AG04449 (cell line): ENCODE measurements around the gene DDTL.
"Not testable (repeated sequence)": the region's sequence is repeated elsewhere in the genome, so short reads cannot be mapped to it uniquely, and the experiment has no call there.

Experiments used
- CTCF ChIA-PET: fragments of 350-600 bp; formaldehyde crosslinking; extraction: SDS; loops from one replicate; lab custom pipeline; 2021; ENCODE audit warnings: antibody characterized with exemption; lab: Yijun Ruan, JAX
- POLR2A ChIA-PET: fragments of 400-600, 350-600 bp; formaldehyde crosslinking; extraction: SDS; loops from one replicate; lab custom pipeline; 2020; ENCODE audit warnings: antibody characterized with exemption, inconsistent platforms; lab: Yijun Ruan, JAX
- DNase-seq: peaks from one replicate; pipeline ENCODE4 v3.0.0-alpha.2; 2010; ENCODE audit warnings: low read depth, low spot score
- H3K4me3 ChIP-seq: 2 replicates; pipeline ENCODE4 v1.5.1; 2011; ENCODE audit warnings: low read depth, mild to moderate bottlenecking, control low read depth, low read length
- TF ChIP-seq, protein P1 (sequence below): IDR thresholded peaks from one replicate; pipeline ENCODE4 v1.5.1; 2011; ENCODE audit warnings: mild to moderate bottlenecking, moderate library complexity, low read length, control low read depth, inconsistent platforms; ENCODE audit not compliant: insufficient read depth; ENCODE audit errors: missing control alignments

Gene DDTL

DNA sequence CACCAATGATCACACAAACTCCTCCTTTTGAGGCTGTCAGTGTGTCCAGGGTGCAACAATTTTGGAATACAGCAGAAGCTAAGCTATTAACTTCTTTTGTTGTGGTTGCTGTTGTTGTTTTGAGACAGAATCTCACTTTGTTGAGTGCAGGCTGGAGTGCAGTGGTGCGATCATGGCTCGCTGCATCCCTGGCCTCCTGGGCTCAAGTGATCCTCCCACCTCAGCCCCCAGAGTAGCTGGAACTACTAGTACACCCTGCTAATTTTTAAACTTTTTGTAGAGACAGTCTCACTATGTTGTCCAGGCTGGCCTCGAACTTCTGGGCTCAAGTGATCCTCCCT lies 27.7 kb upstream of the DDTL start:
- DNase-seq = no peak
- POLR2A ChIA-PET = no interaction called here
- CTCF ChIA-PET = interaction anchor here (1.1 to 1.3 kb wide), 2 partner anchors 9 to 20 kb away, joined by 3 to 6 read pairs; no protein-coding TSS in a partner anchor
- TF ChIP-seq, protein P1, sequence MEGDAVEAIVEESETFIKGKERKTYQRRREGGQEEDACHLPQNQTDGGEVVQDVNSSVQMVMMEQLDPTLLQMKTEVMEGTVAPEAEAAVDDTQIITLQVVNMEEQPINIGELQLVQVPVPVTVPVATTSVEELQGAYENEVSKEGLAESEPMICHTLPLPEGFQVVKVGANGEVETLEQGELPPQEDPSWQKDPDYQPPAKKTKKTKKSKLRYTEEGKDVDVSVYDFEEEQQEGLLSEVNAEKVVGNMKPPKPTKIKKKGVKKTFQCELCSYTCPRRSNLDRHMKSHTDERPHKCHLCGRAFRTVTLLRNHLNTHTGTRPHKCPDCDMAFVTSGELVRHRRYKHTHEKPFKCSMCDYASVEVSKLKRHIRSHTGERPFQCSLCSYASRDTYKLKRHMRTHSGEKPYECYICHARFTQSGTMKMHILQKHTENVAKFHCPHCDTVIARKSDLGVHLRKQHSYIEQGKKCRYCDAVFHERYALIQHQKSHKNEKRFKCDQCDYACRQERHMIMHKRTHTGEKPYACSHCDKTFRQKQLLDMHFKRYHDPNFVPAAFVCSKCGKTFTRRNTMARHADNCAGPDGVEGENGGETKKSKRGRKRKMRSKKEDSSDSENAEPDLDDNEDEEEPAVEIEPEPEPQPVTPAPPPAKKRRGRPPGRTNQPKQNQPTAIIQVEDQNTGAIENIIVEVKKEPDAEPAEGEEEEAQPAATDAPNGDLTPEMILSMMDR = no peak
- no peak overlapping the region for H3K4me3 ChIP-seq

DNA sequence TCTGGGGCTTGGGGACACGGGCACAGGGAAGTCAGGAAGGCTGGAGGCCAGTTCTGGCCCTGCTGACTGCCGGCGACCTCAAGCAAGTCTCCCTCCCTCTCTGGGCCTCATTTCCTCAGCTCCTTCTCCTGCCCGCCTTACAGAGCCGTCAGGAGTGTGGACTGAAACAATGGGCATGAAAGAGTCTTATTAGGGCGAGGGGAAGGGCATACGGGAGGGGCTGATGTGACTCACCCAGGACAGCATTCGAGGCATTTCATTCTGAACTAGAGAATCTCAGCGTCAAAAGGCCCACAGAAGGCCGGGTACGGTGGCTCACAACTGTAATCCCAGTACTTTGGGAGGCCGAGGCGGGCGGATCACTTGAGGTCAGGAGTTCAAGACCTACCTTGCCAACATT lies 26.5 kb upstream of the DDTL start:
- DNase-seq, POLR2A ChIA-PET, H3K4me3 ChIP-seq, CTCF ChIA-PET: not testable (repeated sequence)

DNA sequence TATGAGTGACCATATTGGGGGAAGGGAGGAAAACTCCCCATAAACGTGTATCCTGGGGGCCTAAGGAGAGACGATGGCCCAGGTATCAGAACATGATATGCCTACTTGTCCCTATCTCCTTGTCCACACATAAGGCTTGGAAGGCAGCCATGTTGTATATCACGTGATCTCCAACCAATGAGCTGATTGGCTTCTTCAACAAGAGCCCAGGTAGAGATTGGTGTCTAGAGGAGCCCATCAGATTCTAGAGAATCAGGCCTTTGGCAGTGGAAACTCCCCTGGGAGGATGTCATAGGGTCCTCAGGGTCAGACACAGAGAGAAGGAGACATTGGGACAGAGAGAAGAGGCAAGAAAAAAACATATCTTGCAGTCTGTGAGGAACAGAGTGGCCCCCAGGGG lies 19.3 kb upstream of the DDTL start:
- POLR2A ChIA-PET = not testable (repeated sequence)

DNA sequence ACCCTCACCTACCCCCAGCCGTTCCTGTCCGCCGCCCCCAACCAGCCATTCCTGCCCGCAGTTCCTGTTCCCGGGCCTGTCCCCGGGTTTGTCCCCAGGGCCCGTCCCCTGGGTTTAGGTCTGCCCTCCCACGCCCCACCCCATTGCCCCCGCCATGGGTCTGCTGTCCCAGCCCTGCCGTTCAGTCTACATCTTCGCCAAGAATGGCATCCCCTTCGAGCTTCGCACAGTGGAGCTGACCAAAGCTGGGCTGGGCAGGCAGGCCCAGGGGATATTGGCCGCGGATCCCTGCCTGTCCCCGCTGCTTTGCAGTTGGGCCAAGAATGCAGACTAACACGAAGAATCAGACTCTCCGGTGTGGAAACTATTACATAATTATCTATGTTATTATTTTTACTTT lies 16.9 kb upstream of the DDTL start:
- H3K4me3 ChIP-seq, DNase-seq, POLR2A ChIA-PET, CTCF ChIA-PET: not testable (repeated sequence)

More for the DNA sequence above, 19.3 kb upstream of the DDTL start:
- H3K4me3 ChIP-seq, DNase-seq: not testable (repeated sequence)
- CTCF ChIA-PET = interaction anchor here (1.8 kb wide), 1 partner anchor 9 kb away, joined by 4 read pairs; no protein-coding TSS in a partner anchor

DNA sequence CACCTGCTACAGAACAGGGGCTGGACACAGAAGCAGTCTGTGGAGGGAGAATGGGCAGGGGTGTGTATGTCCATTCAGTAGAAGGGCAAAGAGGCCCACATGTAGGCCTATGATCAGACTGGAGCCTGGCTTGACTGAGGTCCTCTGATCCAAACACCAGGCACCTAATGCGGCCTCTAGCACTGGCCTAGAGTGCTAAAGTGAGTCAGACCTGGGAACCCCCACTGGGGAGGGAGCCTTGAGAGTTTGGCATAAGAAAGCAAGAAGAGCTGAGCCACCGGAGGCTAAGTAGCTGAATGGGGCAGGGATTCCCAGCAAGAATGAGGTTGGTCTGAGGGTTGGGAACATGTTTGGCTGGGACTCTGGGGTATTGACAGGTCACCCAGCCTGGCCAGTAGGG lies 15.3 kb upstream of the DDTL start:
- DNase-seq, H3K4me3 ChIP-seq, POLR2A ChIA-PET, CTCF ChIA-PET: not testable (repeated sequence)

DNA sequence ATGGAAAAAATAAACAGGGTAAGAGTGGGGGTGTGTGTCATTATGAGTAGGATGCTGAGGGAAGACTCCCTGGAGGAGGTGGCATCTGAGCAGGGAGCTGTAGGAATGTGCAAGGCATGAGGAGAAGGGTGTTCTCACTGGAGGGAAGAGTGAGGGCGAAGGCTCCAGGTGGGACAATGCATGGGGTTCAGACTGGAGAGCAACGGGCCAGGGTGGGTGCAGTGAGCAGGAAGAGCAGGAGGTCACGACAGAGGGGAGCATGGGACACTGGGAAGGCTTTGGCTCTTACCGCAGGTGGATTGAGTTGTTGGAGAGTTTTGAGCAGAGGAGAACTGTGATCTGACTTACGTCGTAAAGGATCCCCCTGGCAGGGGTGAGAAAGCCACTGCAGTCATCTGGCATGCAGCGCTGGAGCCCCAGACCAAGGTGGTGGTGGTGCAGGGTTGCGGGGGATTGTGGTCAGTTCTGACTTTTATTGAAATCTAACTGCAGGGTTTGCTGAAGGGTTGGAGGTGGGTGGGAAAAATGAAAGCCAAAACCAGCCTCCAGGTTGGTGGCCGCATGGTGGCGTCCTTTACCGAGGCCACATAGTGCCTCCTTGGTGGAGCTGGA lies 13.8 kb upstream of the DDTL start:
- DNase-seq, H3K4me3 ChIP-seq, CTCF ChIA-PET, POLR2A ChIA-PET: not testable (repeated sequence)

DNA sequence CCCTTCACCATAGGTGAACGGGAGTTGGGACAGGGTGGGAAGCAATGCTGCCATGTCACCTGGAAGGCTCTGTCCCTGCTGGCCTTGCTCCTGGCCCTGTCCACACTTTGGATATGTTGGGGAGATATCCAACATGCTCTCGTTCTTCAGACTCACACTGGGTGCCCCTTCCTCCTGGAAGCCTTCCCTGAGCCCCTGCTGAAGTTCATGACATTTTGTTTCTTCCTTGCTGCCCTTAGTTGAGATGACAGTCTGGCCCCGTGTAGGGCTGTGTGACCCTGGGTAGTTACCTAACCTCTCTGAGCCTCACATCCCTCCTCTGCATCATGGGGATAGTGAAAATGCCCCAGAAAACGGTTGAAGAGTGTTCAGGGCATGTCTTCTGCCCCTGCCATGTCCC lies 13.2 kb upstream of the DDTL start:
- DNase-seq, CTCF ChIA-PET, H3K4me3 ChIP-seq, POLR2A ChIA-PET: not testable (repeated sequence)

DNA sequence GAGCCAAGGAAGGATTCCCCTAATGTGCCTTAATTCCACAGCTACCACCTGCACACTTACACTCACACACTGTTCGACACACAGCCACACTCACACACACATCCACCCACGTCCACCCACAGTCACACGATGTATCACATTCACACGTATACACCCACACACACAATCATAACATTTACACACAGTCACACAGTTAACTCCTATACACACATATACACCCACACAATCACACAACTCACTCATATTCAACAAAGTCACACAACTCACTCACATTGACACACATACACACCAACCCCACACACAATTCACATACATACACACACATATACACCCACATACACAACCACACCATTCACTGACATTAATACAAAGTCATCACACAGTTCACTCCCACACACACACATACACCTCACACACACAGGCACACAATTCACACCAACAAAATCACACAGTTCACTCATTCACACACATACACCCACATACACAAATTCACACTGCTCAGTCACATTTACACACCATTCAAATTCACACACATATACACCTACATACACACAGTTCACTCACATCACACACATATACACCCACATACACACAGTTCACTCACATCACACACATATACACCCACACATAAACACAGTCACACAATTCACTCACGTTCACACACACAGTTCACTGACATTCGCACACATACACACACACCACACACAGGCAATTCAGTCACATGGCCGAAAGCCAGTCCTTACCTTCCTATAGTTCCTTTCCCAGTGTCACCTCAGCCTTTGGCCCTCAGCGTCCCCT lies 12.3 kb upstream of the DDTL start:
- POLR2A ChIA-PET, DNase-seq, H3K4me3 ChIP-seq, CTCF ChIA-PET: not testable (repeated sequence)

DNA sequence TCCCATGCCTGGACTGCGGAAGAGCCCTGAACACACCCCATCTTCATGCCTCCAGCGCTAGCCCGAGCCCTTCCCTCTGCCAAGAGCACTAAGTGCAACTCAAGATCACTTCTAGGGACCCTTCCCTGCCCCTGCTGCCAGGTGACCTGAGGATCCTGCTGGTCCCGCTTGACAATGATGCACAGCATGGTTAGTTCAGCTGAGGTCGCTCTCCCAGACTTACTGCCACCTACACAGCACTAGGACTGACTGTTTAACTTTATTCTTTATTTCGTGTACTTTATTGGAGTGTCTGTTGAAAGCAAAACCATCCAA lies 11.7 kb upstream of the DDTL start:
- H3K4me3 ChIP-seq, DNase-seq, CTCF ChIA-PET, POLR2A ChIA-PET: not testable (repeated sequence)

DNA sequence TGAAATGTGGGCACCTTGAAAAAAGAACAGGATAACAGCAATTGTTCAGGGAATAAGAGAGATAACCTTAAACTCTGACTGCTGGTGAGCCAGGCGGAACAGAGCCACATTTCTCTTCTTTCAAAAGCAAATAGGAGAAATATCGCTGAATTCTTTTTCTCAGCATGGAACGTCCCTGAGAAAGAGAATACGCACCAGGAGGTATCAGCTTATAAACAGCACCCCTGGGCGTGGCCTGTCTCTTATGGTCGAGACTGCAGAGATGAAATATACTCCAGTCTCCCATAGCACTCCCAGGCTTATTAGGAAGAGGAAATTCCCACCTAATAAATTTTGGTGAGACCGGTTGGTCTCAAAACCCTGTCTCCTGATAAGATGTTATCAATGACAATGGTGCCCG lies 10.8 kb upstream of the DDTL start:
- CTCF ChIA-PET = interaction anchor here (0.6 to 1.7 kb wide), 12 partner anchors 8 to 187 kb away, joined by 3 to 23 read pairs (median 5); partner anchors contain the start of genes MIF and SLC2A11
- POLR2A ChIA-PET, DNase-seq, H3K4me3 ChIP-seq: not testable (repeated sequence)

DNA sequence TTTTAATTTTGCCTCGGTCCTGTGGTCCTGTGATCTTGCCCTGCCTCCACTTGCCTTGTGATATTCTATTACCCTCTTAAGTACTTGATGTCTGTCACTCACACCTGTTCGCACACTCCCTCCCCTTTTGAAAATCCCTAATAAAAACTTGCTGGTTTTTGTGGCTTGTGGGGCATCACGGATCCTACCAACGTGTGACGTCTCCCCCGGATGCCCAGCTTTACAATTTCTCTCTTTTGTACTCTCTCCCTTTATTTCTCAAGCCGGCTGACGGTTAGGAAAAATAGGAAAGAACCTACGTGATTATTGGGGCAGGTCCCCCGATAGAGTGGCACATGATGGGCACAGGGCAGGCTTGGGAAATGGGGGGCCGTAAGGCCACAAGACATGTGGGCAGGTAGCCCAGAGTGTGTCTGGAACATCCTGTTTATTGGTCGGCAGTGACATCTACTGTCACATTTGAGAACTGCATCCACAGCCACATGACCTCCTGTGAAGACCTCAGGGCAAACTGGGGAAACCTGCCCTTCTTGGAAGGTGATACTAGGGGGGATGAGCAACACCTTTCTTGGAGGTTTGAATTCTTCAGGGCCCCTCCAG lies 10.3 kb upstream of the DDTL start:
- CTCF ChIA-PET = interaction anchor here (0.6 to 1.7 kb wide), 12 partner anchors 9 to 187 kb away, joined by 3 to 23 read pairs (median 5); partner anchors contain the start of genes MIF and SLC2A11
- TF ChIP-seq, protein P1 = peak; percentile 71
- H3K4me3 ChIP-seq, POLR2A ChIA-PET: not testable (repeated sequence)
- DNase-seq = peak; percentile 3

DNA sequence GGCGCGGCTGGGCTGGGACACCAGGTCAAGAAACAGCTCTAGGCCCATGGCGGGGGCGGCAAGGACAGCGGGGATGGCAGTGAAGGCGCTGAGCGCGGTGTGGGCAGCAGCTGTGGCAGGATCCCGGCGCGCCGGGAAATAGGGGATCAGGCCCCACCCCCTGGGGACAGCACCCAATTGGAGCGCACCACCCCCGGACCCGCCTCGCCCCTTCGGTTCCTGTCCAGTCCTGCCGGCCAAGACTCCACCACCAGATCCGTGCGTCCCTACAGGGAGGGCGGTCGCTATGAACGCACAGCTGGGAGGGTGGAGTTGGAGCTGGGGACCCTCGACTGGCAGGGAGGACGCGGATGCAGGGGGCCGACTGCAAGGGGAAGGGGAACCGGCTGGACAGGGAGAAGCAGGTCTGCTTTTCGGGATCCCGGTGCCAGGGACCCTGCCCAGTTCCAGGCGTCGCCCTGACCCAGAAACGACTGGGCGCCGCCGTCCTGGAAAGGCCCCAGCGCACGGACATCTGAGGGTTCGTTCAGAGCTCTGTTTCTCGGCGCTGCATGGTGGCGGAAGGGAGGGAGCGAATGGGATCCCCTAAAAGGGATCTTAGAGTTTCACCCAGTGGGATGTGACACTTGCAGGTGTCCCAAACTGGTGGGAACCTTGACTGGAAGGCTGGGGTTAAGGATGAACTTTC lies 5.5 kb upstream of the DDTL start, which contains the start of gene GSTT2B:
Gene GSTT2B (minus strand): TSS at position 112 of the 688 bp plus-strand sequence. CDS start 64 bp downstream, at position 48.
- peak within 1 kb of the TSS; percentile 46 for H3K4me3 ChIP-seq
- POLR2A ChIA-PET, CTCF ChIA-PET, DNase-seq: not testable (repeated sequence)

DNA sequence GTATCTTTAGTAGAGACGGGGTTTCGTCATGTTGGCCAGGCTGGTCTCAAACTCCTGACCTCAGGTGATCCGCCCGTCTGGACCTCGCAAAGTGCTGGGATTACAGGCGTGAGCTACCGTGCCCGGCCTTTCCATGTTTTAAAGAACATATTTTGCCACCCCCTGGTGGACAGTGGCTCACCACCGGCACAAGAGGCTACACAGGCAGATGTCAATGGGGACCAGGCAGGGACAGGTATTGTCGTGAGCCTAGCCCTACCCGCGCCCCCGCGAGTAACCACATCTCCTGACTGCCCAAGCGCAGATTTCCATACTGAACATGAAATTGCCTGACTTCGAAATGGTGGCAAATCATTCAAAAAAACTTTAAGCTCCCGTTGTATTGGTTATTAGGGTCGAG lies 594 bp upstream of the DDTL start:
- CTCF ChIA-PET, H3K4me3 ChIP-seq, DNase-seq, POLR2A ChIA-PET: not testable (repeated sequence)
